ENCODE data around the gene OR1K1. TPM values are rescaled to one million over a fixed set of nuclear protein-coding genes. Genes with fewer than 3 reads are reported as not detected.

The OR1K1 gene
- polyA plus RNA-seq, 3 donors: not detected

Other genes with a start within 250 kb of the OR1K1 start
- not detected for gene OR1N2, start 247.0 kb upstream of the OR1K1 start, polyA plus RNA-seq (ENCODE audit: insufficient read length in 3 of 3)
- under 1 TPM; 0.14 to 0.26 (median 0.25) TPM for gene OR1L8, start 216.7 kb upstream of the OR1K1 start, polyA plus RNA-seq (ENCODE audit: insufficient read length in 3 of 3)
- gene OR1Q1, start 185.4 kb upstream of the OR1K1 start, polyA plus RNA-seq (ENCODE audit: insufficient read length in 3 of 3): not detected
- not detected for gene OR1B1, start 142.5 kb upstream of the OR1K1 start, polyA plus RNA-seq (ENCODE audit: insufficient read length in 3 of 3)
- not detected for gene OR1L1, start 138.4 kb upstream of the OR1K1 start, polyA plus RNA-seq (ENCODE audit: insufficient read length in 3 of 3)
- gene OR1L3, start 125.0 kb upstream of the OR1K1 start, polyA plus RNA-seq (ENCODE audit: insufficient read length in 3 of 3): not detected
- not detected for gene OR1L4, start 76.1 kb upstream of the OR1K1 start, polyA plus RNA-seq (ENCODE audit: insufficient read length in 3 of 3)
- not detected for gene OR1L6, start 57.8 kb upstream of the OR1K1 start, polyA plus RNA-seq (ENCODE audit: insufficient read length in 3 of 3)
- gene OR5C1, start 11.2 kb upstream of the OR1K1 start, polyA plus RNA-seq (ENCODE audit: insufficient read length in 3 of 3): not detected
- gene PDCL, start 28.5 kb downstream of the OR1K1 start, polyA plus RNA-seq (ENCODE audit: insufficient read length in 3 of 3): 10 to 100 TPM; 32.7 to 32.9 (median 32.9) TPM
- 10 to 100 TPM; 42.6 to 56.6 (median 46.9) TPM for gene RC3H2, start 105.2 kb downstream of the OR1K1 start, polyA plus RNA-seq (ENCODE audit: insufficient read length in 3 of 3)
- gene ZBTB6, start 113.2 kb downstream of the OR1K1 start, polyA plus RNA-seq (ENCODE audit: insufficient read length in 3 of 3): 10 to 100 TPM; 12.2 to 13.6 (median 13.6) TPM
- gene ZBTB26, start 131.4 kb downstream of the OR1K1 start, polyA plus RNA-seq (ENCODE audit: insufficient read length in 3 of 3): 10 to 100 TPM; 18.6 to 20.3 (median 20.0) TPM
- gene RABGAP1, start 140.9 kb downstream of the OR1K1 start, polyA plus RNA-seq (ENCODE audit: insufficient read length in 3 of 3): 10 to 100 TPM; 55.3 to 74.8 (median 67.2) TPM
- gene GPR21, start 233.5 kb downstream of the OR1K1 start, polyA plus RNA-seq (ENCODE audit: insufficient read length in 3 of 3): under 1 TPM; 0.25 to 0.73 (median 0.47) TPM

All from renal pelvis (tissue), 3 donors.